CD14-positive monocyte (primary cell): ENCODE data around the gene OTUB1. TPM values are rescaled to one million over a fixed set of nuclear protein-coding genes. Genes with fewer than 3 reads are reported as not detected.

Source experiments
- DNase-seq, 3 donors: peaks; one replicate each; pipeline ENCODE4 v3.0.0-alpha.2; 2011 to 2022
- H2AFZ ChIP-seq: 2 replicates; pipeline ENCODE4 v1.6.0; 2012; ENCODE audit warnings: mild to moderate bottlenecking, low read depth, low read length, inconsistent platforms; ENCODE audit not compliant: insufficient read depth, poor library complexity, severe bottlenecking
- H3K27ac ChIP-seq, 2 donors: 1 replicate in 1 of 2; 2 replicates in 1 of 2; pipeline ENCODE4 v1.5.1; 2012 to 2013; ENCODE audit warnings: low read length in 2 of 2, control low read depth in 1 of 2, inconsistent platforms in 1 of 2, low read depth in 1 of 2, mild to moderate bottlenecking in 1 of 2
- H3K27me3 ChIP-seq, 2 donors: one replicate each; pipeline versions ENCODE4 v1.6.0 to v1.6.1; 2011 to 2013; ENCODE audit warnings: low read length in 2 of 2; ENCODE audit not compliant: control insufficient read depth in 2 of 2, insufficient read depth in 2 of 2
- H3K36me3 ChIP-seq, 2 donors: replicated peaks in 1 of 2; 1 replicate in 1 of 2; 2 replicates in 1 of 2; pipeline versions ENCODE4 v1.5.1 to v1.6.1; 2012 to 2013; ENCODE audit warnings: low read length in 2 of 2, control low read depth in 1 of 2, inconsistent platforms in 1 of 2, mild to moderate bottlenecking in 1 of 2; ENCODE audit not compliant: insufficient read depth in 2 of 2, control insufficient read depth in 1 of 2
- H3K4me1 ChIP-seq, 2 donors: 1 replicate in 1 of 2; 2 replicates in 1 of 2; pipeline versions ENCODE4 v1.5.1 to v1.6.1; 2012 to 2013; ENCODE audit warnings: low read length in 2 of 2, control low read depth in 1 of 2, inconsistent platforms in 1 of 2, mild to moderate bottlenecking in 1 of 2, moderate library complexity in 1 of 2; ENCODE audit not compliant: insufficient read depth in 2 of 2, control insufficient read depth in 1 of 2
- H3K4me2 ChIP-seq: replicated peaks from 2 replicates; pipeline ENCODE3; 2012; ENCODE audit warnings: low read length, moderate library complexity, mild to moderate bottlenecking; ENCODE audit not compliant: poor library complexity, severe bottlenecking; ENCODE audit errors: extremely low read depth
- H3K4me3 ChIP-seq, 3 experiments: fragments of 200-600 bp in 1 of 3; sonication (generic) in 1 of 3; replicated peaks in 1 of 3; 1 replicate in 2 of 3; 2 replicates in 1 of 3; pipeline ENCODE4 v1.5.1; 2011 to 2013; ENCODE audit warnings: low read length in 3 of 3, mild to moderate bottlenecking in 3 of 3, control low read depth in 2 of 3, low read depth in 2 of 3, inconsistent platforms in 1 of 3, moderate library complexity in 1 of 3
- H3K79me2 ChIP-seq: 2 replicates; pipeline ENCODE4 v1.6.0; 2012; ENCODE audit warnings: mild to moderate bottlenecking, control low read depth, inconsistent platforms, low read length, moderate library complexity; ENCODE audit not compliant: insufficient read depth
- H3K9ac ChIP-seq: 2 replicates; pipeline ENCODE4 v1.6.0; 2017; ENCODE audit warnings: low read length, mild to moderate bottlenecking; ENCODE audit not compliant: insufficient read depth, poor library complexity, severe bottlenecking
- H3K9me3 ChIP-seq, 2 donors: replicated peaks in 1 of 2; 1 replicate in 1 of 2; 2 replicates in 1 of 2; pipeline versions ENCODE4 v1.5.1 to v1.6.1; 2012 to 2013; ENCODE audit warnings: low read length in 2 of 2, control low read depth in 1 of 2; ENCODE audit not compliant: control insufficient read depth in 1 of 2, insufficient read depth in 1 of 2
- H4K20me1 ChIP-seq: 2 replicates; pipeline ENCODE4 v1.6.0; 2012; ENCODE audit warnings: mild to moderate bottlenecking, low read length, control low read depth, moderate library complexity; ENCODE audit not compliant: insufficient read depth
- H3K27ac Mint-ChIP-seq, 7 donors: one replicate each; pipeline ENCODE4 v1.8.0; 2020; ENCODE audit warnings: mild to moderate bottlenecking in 7 of 7, mixed read lengths in 7 of 7, moderate library complexity in 6 of 7, inconsistent platforms in 2 of 7
- H3K27me3 Mint-ChIP-seq, 3 donors: one replicate each; pipeline ENCODE4 v1.8.0; 2021 to 2022; ENCODE audit warnings: low read depth in 3 of 3, mild to moderate bottlenecking in 3 of 3, mixed read lengths in 3 of 3, moderate library complexity in 3 of 3, inconsistent platforms in 1 of 3
- H3K36me3 Mint-ChIP-seq, 2 donors: one replicate each; pipeline ENCODE4 v1.8.0; 2020; ENCODE audit warnings: mixed read lengths in 2 of 2, inconsistent platforms in 1 of 2, mild to moderate bottlenecking in 1 of 2
- H3K4me1 Mint-ChIP-seq: one replicate; pipeline ENCODE4 v1.8.0; 2020; ENCODE audit warnings: mild to moderate bottlenecking, mixed read lengths
- H3K4me3 Mint-ChIP-seq, 2 donors: one replicate each; pipeline ENCODE4 v1.8.0; 2020; ENCODE audit warnings: mild to moderate bottlenecking in 2 of 2, mixed read lengths in 2 of 2, moderate library complexity in 1 of 2
- H3K9me3 Mint-ChIP-seq, 7 donors: one replicate each; pipeline ENCODE4 v1.8.0; 2020 to 2022; ENCODE audit warnings: mixed read lengths in 7 of 7, mild to moderate bottlenecking in 6 of 7, moderate library complexity in 6 of 7, inconsistent platforms in 2 of 7
- CTCF ChIP-seq: fragments of 200-600 bp; IDR thresholded peaks from one replicate; pipeline ENCODE4 v1.8.0; 2022; ENCODE audit warnings: antibody characterized with exemption, mild to moderate bottlenecking
- WGBS: methylation state at CpG from one replicate; pipeline ENCODE4 v1.1.5; 2013; ENCODE audit warnings: missing lambda C conversion rate; ENCODE audit not compliant: insufficient coverage; 5-methylcytosine and 5-hydroxymethylcytosine counted together
- intact Hi-C, 2 donors: fragments of 100-400 bp; cut with micrococcal nuclease; formaldehyde crosslinking; loops; one replicate each; pipeline versions ENCODE4 v1.15.0 to v1.15.1; 2023
- polyA plus RNA-seq, 3 donors: library from polyadenylated mRNA; depleted of rRNA in 1 of 3; unstranded in 2 of 3; stranded (reverse) in 1 of 3; fragments of 300-500 nt in 2 of 3; fragments of >200 nt in 1 of 3; fragmentation: Illumina TruSeq in 2 of 3; gene quantifications; 1 replicate in 2 of 3; 2 replicates in 1 of 3; pipeline ENCODE4 v1.2.3, GENCODE V29; 2012 to 2021

OTUB1 gene
- polyA plus RNA-seq, 3 donors, result 131 to 170 (median 140) TPM

- Histone ChIP-seq H3K9ac (no peak overlapping the region), H3K27ac (no peak overlapping the region), H3K4me3 (no peak overlapping the region), H3K79me2 (no peaks in the 10 kb centered on the region), H3K4me2 (no peak overlapping the region), H2AFZ (no peak overlapping the region), H3K4me1 (no peaks in the 10 kb centered on the region), H3K27me3 (no peaks in the 10 kb centered on the region), H3K36me3 (no peaks in the 10 kb centered on the region), H4K20me1 (no peaks in the 10 kb centered on the region), H3K9me3 (no peaks in the 10 kb centered on the region)
- DNase-seq, result no peak
- peaks cover 2% of the 10 kb centered on the region for H3K4me1 Mint-ChIP-seq
- intact Hi-C loops, result no loop called here
- TF ChIP-seq CTCF, result no peak
- no peaks in the 10 kb centered on the region for H3K36me3 Mint-ChIP-seq
- peaks cover 0 to 9% (median 5%) of the 10 kb centered on the region in 3 donors for H3K27me3 Mint-ChIP-seq
- 98% methylated on average over 22 of the region's 27 CpGs for WGBS
- no peaks in the 10 kb centered on the region for H3K9me3 Mint-ChIP-seq
- H3K4me3 Mint-ChIP-seq, result no peak overlapping the region
- no peak overlapping the region for H3K27ac Mint-ChIP-seq
Measured at GRCh38 chr11:64019106-64020037, 33.1 kb downstream of the OTUB1 start.

GRCh38 chr11:64020976-64021756 lies 34.9 kb downstream of the OTUB1 start:
- TF ChIP-seq CTCF, result no peak

More at GRCh38 chr11:64020976-64021756, 34.9 kb downstream of the OTUB1 start:
- Histone ChIP-seq H2AFZ (no peak overlapping the region), H3K27me3 (no peaks in the 10 kb centered on the region), H3K4me1 (no peaks in the 10 kb centered on the region), H4K20me1 (no peaks in the 10 kb centered on the region), H3K9ac (no peak overlapping the region), H3K36me3 (no peaks in the 10 kb centered on the region), H3K4me2 (no peak overlapping the region), H3K27ac (no peak overlapping the region), H3K79me2 (no peaks in the 10 kb centered on the region), H3K9me3 (no peaks in the 10 kb centered on the region), H3K4me3 (no peak overlapping the region)
- Mint-ChIP-seq H3K36me3 (no peaks in the 10 kb centered on the region), H3K4me1 (peaks cover 2% of the 10 kb centered on the region), H3K27ac (no peak overlapping the region), H3K4me3 (no peak overlapping the region), H3K9me3 (no peaks in the 10 kb centered on the region), H3K27me3 (peaks cover 3 to 9% (median 7%) of the 10 kb centered on the region in 3 donors)
- intact Hi-C loops, result no loop called here
- DNase-seq, result no peak
- 95% methylated on average over 19 of the region's 22 CpGs for WGBS
